ENCODE results near the gene SP100.
"Not testable (repeated sequence)": the region's sequence is repeated elsewhere in the genome, so short reads cannot be mapped to it uniquely, and the experiment has no call there.

The SP100 gene

GRCh38 chr2:230416061-230416721 is at the start of gene SP100:
SP100 (plus strand) TSS chr2:230416201; CDS start chr2:230416297, 96 bp downstream.
- DNase-seq, result no peak

DNA sequence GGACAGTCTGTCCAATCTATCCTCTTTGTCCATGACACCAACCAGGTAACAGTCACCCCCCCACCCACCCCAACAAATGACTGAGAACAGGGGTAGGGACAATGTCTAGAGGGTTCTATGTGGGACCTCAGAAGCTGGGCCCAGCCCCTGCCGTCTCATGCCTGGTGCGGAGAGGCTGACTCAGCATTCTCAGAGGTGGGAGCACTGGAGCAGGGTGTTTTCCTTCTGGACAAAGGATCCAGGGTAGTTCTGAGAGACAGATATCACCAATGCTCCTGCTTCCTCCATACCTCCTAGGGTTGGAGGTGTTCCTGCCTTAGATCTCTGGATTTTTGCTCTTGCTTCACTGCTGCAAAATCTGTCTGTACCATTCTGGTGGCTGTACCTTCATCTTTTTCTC is 33.9 kb upstream of the SP100 start:
- no peak for DNase-seq

DNA sequence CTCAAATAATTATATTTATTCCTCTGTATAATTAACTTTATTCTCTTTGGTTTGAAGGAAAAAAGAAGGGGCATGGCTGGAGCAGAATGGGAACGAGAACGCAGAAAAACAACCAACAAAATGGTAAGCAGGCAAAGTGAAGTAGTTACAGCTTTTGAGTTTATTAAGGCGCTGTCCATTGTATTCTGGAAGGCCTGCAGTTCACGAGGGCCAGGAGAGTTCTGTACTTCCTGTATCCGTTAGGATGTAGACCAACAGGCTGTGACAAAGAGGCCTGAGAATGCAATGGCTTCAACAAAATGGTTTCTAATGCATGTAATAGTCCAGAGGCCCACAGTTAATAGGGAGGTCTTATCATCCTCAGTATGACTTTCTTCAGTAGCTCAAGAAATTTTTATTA is 32.5 kb upstream of the SP100 start:
- no peak for DNase-seq

DNA sequence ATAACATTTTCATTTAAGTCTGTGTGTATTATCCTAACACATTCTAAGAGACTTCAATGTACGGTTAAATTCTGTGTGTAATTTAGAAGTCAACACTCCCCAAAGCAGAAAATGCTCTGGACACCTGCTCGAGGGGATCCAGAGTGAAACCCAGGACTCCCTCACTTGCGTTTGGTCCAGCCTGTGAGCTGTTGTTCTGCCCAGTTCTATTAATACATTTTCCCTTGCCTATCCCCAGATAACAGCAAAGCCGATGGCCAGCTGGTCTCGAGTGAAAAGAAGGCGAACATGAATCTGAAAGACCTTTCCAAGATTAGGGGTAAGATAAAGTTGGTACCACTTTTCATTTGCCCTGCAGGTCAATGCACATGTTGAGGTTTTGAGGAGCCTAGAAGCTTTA is 31.0 kb upstream of the SP100 start:
- no peak for DNase-seq

- no peak for DNase-seq
Observed at GRCh38 chr2:230394301-230394700, 21.7 kb upstream of the SP100 start.

- DNase-seq, result not testable (repeated sequence)
Observed at GRCh38 chr2:230398698-230399097, 17.3 kb upstream of the SP100 start.

GRCh38 chr2:230400041-230400440 is 16.0 kb upstream of the SP100 start:
- DNase-seq, result no peak

- DNase-seq, result no peak
Observed at GRCh38 chr2:230400454-230400853, 15.5 kb upstream of the SP100 start.

DNA sequence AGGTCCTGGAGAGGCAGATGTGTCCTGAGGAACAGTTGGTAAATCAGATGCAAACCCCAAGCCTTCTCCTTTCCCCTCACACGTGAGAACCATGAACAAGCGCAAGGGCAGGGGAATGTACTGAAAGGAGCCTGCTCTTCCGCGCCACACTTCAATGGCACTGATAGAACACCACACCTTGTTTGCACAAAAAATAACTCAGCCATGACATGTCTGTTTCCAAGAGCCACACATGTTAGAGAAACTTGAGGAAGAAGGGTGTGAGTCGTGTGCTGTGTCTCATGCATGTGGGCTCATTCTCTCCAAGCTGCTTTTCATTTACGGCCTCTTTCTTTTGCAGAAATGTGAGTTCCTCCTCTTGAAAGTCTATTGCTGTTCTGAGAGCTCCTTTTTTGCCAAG is 15.0 kb upstream of the SP100 start:
- not testable (repeated sequence) for DNase-seq

DNA sequence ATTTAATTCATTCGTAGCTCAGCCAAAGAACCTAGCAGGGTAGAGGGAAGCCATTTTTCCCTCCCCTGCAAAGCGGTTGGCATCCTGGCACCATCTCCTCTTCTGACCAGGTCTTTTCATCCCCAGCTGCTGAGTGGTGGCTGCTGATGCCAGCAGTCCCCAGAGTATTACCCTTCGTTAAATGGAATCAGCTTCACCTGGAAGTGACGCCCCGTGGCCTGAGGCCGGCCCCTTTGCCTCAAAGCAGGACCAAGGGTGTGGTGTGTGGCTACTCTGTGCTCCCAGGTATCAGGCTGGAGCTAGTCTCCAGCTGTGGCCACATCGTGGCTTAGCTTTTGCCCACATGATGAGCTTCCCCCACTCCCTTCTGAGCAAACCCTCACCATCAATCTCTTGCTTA is 12.3 kb upstream of the SP100 start:
- no peak for DNase-seq

DNA sequence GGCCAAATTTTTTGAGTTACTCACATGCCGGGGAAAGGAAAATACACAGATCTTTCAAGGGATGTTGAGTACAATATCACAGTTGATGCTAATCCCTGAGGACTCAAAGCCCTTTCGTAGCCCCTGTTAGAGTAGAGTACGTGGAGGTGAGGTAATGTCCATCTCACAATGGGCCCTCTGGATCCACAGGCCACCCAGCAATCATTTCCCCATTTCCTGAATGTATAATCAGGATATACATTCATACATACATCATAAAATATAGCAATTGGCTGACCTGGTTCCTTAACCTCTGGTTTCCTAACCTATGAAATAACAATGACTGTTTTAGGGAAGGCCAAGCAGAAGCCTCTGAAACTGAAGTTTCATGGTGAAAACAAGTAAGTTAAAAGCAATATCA is 10.2 kb upstream of the SP100 start:
- DNase-seq, result no peak

DNA sequence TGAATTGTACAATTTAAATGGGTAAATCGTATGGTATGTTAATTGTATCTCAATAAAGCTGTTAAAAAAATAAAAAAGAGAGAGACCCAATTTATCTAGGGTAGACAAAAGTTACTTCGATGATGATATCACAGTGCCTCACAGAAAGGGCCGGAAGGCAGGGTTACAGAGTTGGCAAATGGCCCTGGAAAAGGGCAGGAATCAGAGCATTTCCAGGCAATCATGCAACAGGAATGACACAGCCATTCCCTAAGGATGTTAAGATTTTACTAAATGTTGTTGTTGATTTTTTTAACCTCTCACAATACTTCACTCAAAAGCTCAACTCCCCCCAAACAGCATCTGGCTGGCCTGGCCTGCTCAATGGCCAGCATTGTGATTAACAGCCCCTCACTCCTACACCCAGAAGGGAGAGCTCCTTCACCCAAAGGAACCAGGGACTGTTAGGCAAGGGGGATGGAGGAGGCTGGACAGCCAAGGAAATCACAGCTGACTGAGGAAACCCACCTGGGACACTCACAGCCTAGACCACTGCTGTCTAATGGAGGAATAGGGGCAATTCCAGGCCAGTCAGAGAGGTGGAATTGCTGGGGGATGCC is 7.7 kb upstream of the SP100 start:
- peak; percentile 73 for DNase-seq

DNA sequence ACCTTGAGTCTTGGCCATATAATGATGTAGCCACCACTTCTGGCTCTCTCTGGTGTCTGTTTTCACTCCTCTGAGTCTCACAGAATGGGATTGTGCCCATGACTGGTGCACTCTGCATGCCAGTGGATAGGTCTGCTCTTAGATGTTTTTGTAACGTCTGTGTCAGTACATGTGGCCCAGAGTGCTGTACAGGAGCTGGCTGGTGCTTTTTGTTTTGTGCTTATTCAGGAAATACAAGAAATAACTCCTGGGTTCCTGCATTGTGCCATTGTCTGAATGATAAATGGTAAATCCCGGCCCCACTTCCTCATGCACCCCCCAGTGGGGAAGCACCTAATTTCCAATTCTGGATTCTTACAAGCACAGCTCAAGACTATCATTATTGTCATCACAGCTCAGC is 6.7 kb upstream of the SP100 start:
- DNase-seq, result not testable (repeated sequence)

DNA sequence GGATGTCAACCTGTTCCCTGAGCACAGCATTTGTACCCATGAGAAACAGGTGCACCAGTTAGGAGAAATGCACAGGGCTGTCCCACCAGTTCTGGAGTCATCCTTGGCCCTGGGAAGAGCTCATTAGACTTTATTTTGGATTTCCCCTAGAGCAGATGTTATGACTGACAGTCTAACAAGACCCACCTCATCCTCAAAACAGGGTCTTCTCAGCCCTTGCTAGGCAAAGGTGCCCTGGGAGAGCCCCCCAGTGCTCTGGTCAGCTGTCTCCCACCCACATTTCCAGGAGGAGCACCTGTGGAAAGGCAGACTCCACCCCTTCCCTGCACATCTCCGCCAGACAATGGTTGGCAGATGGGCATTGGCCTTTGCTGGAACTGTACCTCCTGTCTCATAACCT is 5.7 kb upstream of the SP100 start:
- DNase-seq, result no peak

DNA sequence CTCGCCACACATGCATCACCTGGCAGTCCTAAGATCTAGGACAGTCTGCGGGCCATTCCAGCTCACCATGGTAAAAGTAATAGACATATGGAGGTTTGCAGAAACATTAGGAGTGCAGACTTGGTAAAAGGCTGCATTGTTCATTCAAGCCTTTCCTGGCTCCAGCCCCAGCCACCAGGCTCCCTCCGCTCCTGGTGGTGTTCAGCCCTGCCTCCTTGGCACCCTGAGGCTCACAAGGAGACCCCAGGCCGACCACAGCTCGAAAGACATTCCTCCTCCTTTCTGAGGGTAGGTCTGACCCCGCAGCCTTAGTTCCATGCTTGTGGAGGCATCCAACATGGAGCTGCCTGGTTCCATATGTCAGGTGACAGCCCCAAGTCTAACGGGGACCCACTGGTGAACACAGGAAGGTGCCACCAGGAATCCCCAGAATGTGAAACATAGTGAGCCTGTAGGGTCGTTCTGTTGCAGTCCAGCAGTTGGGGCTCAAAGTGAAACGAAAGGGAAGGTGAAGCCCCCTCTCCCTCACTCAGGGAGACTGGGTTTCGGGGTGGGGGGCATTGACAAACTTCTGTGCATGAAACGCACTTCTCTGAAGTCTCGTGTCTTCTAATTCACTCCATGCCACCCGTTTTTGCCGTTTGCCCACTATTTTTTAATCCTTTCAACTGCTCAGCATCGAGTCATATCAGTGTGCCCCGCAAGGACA is 5.0 kb upstream of the SP100 start:
- DNase-seq, result no peak

DNA sequence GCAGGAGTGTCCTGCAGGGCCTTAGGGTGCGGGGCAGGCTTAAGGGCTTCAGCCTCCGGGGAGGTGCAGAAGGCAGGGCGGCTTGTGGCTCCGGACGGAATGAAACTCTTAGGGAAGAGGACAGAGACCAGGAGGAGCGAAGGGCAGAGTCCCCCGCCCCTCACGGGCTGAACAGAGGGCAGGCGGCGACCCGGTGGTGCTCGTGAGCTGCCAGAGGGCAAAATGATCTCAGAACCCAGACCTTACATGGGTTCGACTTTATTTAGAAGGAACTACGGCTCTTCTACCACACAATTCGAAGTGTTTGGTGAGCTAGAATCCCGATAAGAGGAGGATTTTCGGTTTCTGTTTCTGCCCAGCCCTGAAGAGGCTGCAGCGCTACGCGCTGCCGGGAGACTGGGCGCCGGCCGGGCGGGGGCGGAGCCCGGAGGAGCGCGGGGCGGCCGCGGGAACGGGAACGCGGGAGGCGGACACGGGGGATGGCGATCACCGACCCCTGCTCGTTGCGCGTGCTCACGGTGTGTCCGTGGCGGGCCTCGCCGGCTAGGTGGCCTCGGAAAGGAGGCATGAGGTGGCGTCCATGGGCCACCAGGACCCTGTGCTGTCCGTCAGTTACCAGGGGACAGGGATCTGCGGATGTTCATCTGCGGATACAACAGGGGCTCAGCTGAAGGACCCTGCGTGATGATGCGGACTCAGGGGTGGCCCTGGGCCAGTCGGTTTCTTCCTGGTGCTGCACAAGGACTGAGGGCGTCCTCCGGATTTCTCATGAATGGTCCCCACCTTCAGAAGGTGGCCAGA is 4.2 kb upstream of the SP100 start:
- peak; percentile 23 for DNase-seq

GRCh38 chr2:230412371-230412711 is 3.7 kb upstream of the SP100 start:
- DNase-seq, result no peak

DNA sequence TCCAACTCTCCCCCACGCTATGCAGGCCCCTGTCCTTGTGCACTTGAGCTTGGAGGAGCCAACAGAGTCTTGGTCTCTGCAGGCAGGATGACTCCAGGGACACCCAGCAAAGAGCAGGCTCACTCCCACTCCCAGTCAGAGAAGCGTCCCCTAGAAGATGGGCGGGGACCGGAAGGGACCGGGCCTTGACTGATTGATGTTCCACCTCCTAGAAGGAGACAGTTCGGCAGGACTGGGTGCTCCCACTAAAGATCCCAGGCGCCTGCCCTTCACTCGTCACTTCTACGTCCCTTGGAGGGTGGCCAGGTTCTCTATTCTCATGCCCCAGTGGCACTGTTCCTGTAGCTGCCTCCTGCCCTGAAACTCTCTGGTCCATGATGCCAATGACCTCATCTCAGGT is 3.2 kb upstream of the SP100 start:
- DNase-seq, result no peak

GRCh38 chr2:230413479-230413878 is 2.5 kb upstream of the SP100 start:
- DNase-seq, result no peak

DNA sequence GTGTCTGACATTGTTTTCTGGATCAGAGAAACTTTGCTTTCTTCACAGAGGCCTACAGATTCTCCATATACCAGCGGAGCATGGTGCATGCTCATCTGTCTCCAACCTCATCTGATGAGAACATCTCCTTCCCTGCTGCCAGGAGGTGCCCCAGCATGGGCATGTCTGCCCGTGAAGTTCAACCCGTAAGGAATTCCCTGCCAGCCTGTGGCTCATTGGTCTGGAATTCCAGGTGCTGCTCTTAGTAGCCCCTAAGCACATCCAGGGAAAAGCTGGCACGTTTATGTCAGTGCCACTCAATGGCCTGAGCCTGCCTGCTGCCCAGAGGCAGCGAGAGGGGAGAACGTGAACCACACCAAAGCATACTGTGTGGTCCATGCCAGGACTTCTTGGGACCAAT is 1.7 kb upstream of the SP100 start:
- DNase-seq, result no peak

DNA sequence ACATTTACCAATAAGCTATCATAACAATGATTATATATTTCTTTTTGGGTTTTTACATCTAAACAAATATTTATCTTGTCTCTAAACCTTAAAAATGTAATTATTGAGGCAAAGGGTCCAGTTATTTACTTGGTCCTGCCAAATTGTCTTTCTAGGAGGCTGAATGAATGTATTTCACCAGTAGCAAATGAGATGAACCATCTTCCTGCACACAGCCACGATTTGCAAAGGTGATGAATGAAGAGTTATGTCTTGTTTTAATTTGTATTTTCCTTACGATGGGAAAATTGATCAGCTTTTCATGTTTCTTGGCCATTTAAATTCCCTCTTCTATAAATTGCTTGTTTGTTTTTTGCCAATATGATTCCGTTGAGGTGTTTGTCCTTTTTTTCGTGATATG is 1.4 kb downstream of the SP100 start:
- DNase-seq, result no peak

- no peak for DNase-seq
Observed at GRCh38 chr2:230418341-230419016, 2.5 kb downstream of the SP100 start.

- no peak for DNase-seq
Observed at GRCh38 chr2:230419181-230419580, 3.2 kb downstream of the SP100 start.
